GM12878 (cell line): ENCODE data around the gene ZNF366. TPM values are rescaled to one million over a fixed set of nuclear protein-coding genes. Genes with fewer than 3 reads are reported as not detected.
A peak's percentile ranks its signal among the peaks of the same experiment; 100 is the strongest.

Experiments used
- ATAC-seq: fragments of 200-7000 bp; cut with Tn5 transposase; 3 replicates; pipeline ENCODE4 v1.9.1; 2020; ENCODE audit warnings: mild to moderate bottlenecking, moderate library complexity
- BruUV-seq: library from RNA; stranded (reverse); fragments of 400-500 nt; replicated peaks from 2 replicates; lab custom pipeline; 2021; lab: Mats Ljungman, UMichigan
- CTCF ChIA-PET: fragments of 300-600 bp; sonication (Branson Sonifier 250); formaldehyde crosslinking; extraction: SDS; loops from one replicate; lab custom pipeline; 2021; ENCODE audit warnings: inconsistent platforms; lab: Yijun Ruan, JAX
- POLR2A ChIA-PET: fragments of 350-600 bp; formaldehyde crosslinking; extraction: SDS; loops from one replicate; lab custom pipeline; 2021; ENCODE audit warnings: inconsistent platforms; lab: Charles Lee
- RAD21 ChIA-PET: fragments of 300-600 bp; sonication (Branson Sonifier 250); formaldehyde crosslinking; loops from one replicate; lab custom pipeline; 2023; ENCODE audit warnings: antibody characterized with exemption; ENCODE audit not compliant: unreplicated experiment; lab: Charles Lee
- SMC1A ChIA-PET: fragments of 300-600 bp; sonication (Branson Sonifier 250); formaldehyde crosslinking; loops from one replicate; lab custom pipeline; 2023; ENCODE audit not compliant: unreplicated experiment, uncharacterized antibody; lab: Charles Lee
- DNase-seq: peaks from one replicate; pipeline ENCODE4 v3.0.0-alpha.2; 2011; ENCODE audit warnings: low read depth, low spot score
- FAIRE-seq: peaks from 3 replicates; lab custom pipeline; 2011; peaks lifted over from hg19 to GRCh38; lab: Jason Lieb, UNC
- H2AFZ ChIP-seq: 2 replicates; pipeline ENCODE4 v1.6.0; 2011; ENCODE audit warnings: low read depth, low read length, control low read depth; ENCODE audit not compliant: control insufficient read depth
- H3K27ac ChIP-seq: 2 replicates; pipeline ENCODE4 v1.5.1; 2011; ENCODE audit warnings: control low read depth; ENCODE audit not compliant: control insufficient read depth, insufficient read depth
- H3K27me3 ChIP-seq, 2 experiments: replicated peaks in 1 of 2; 2 replicates each; pipeline versions ENCODE4 v1.6.0 to v1.6.1; 2011; ENCODE audit warnings: low read length in 1 of 2; ENCODE audit not compliant: control insufficient read depth in 2 of 2, insufficient read depth in 2 of 2
- H3K36me3 ChIP-seq, 2 experiments: 2 replicates each; pipeline ENCODE4 v1.5.1; 2011; ENCODE audit warnings: low read length in 1 of 2; ENCODE audit not compliant: control insufficient read depth in 2 of 2, insufficient read depth in 2 of 2
- H3K4me1 ChIP-seq: 2 replicates; pipeline ENCODE4 v1.6.1; 2011; ENCODE audit warnings: mild to moderate bottlenecking, low read length, moderate library complexity, mixed read lengths; ENCODE audit not compliant: control insufficient read depth, insufficient read depth
- H3K4me2 ChIP-seq: 2 replicates; pipeline ENCODE4 v1.6.0; 2011; ENCODE audit warnings: control low read depth; ENCODE audit not compliant: control insufficient read depth, insufficient read depth
- H3K4me3 ChIP-seq: fragments of 200-600 bp; sonication (generic); 2 replicates; pipeline ENCODE4 v1.5.1; 2016
- H3K79me2 ChIP-seq: 2 replicates; pipeline ENCODE4 v1.6.0; 2011; ENCODE audit warnings: low read length; ENCODE audit not compliant: control insufficient read depth, insufficient read depth
- H3K9ac ChIP-seq: 2 replicates; pipeline ENCODE4 v1.8.0; 2011; ENCODE audit warnings: low read length, control low read depth, mixed read lengths; ENCODE audit not compliant: control insufficient read depth, insufficient read depth
- H3K9me3 ChIP-seq: replicated peaks from 3 replicates; pipeline ENCODE4 v1.5.1; 2011; ENCODE audit warnings: mild to moderate bottlenecking, low read length; ENCODE audit not compliant: control insufficient read depth, insufficient read depth
- H4K20me1 ChIP-seq: 2 replicates; pipeline ENCODE4 v1.6.0; 2011; ENCODE audit not compliant: control insufficient read depth, insufficient read depth
- BCL3 ChIP-seq: IDR thresholded peaks from 2 replicates; pipeline ENCODE4 v1.6.1; 2011; ENCODE audit warnings: borderline replicate concordance, low read depth, mild to moderate bottlenecking, moderate library complexity, low read length; ENCODE audit not compliant: insufficient read depth, poor library complexity, severe bottlenecking
- NFIC ChIP-seq: IDR thresholded peaks from 2 replicates; pipeline ENCODE4 v1.6.1; 2012; ENCODE audit warnings: low read depth, mild to moderate bottlenecking, inconsistent platforms, low read length, moderate library complexity
- TCF3 ChIP-seq: IDR thresholded peaks from 2 replicates; pipeline ENCODE4 v1.6.1; 2012; ENCODE audit warnings: low read depth, mild to moderate bottlenecking, low read length, borderline replicate concordance; ENCODE audit not compliant: insufficient read depth
- WGBS: methylation state at CpG from one replicate; pipeline ENCODE4 v1.1.6; 2016; ENCODE audit warnings: low lambda C conversion rate; ENCODE audit not compliant: insufficient replicate concordance, insufficient coverage; ENCODE audit errors: missing lambda C conversion rate; 5-methylcytosine and 5-hydroxymethylcytosine counted together
- in situ Hi-C: fragments of 300-500 bp; cut with MboI; formaldehyde crosslinking; loops from 9 replicates; pipeline ENCODE4 v1.14.3; 2018; ENCODE audit warnings: mixed read lengths
- intact Hi-C: fragments of 100-400 bp; cut with micrococcal nuclease; formaldehyde crosslinking; loops from one replicate; pipeline ENCODE4 v1.14.2; 2022; ENCODE audit not compliant: unreplicated experiment
- polyA plus RNA-seq, 11 experiments: library from polyadenylated mRNA; depleted of rRNA in 4 of 11; unstranded in 6 of 11; stranded (reverse) in 5 of 11; fragments of >200 nt; fragmentation: Nextera tagmentation in 4 of 11; fragmentation: Illumina TruSeq in 1 of 11; extraction: Ambion mirVana in 4 of 11; extraction: Trizol in 1 of 11; gene quantifications; 1 replicate in 1 of 11; 2 replicates in 10 of 11; pipeline versions ENCODE4 v1.2.1 to v1.2.3, GENCODE V29; 2011 to 2016; ENCODE audit warnings: inconsistent platforms in 2 of 11, missing spikeins in 2 of 11, low read depth in 1 of 11
- total RNA-seq, 4 experiments: library from RNA; depleted of rRNA in 3 of 4; stranded (reverse); fragments of >200 nt in 3 of 4; fragmentation: Illumina TruSeq in 1 of 4; extraction: Trizol in 1 of 4; gene quantifications; 2 replicates each; pipeline versions ENCODE4 v1.2.1 to v1.2.3, GENCODE V29; 2013 to 2021

Gene ZNF366
- total and polyA plus RNA-seq, 10 of the 15 experiments (the other 5 are each of a cell fraction or from before 2014, with no cell fraction given), result 0.01 to 0.18 (median 0.04) TPM; not detected in 6

GRCh38 chr5:72503888-72504491 lies 3.2 kb downstream of the ZNF366 start:
- ChIA-PET CTCF (interaction anchor here (1.0 to 2.3 kb wide), 6 partner anchors 13 to 138 kb away, joined by 3 to 6 read pairs (median 4); no protein-coding TSS in a partner anchor), RAD21 (interaction anchor here (0.6 to 1.5 kb wide), 4 partner anchors 20 to 135 kb away, joined by 3 to 4 read pairs (median 4); no protein-coding TSS in a partner anchor), SMC1A (interaction anchor here (1.0 to 7.2 kb wide), 10 partner anchors 9 to 136 kb away, joined by 3 to 55 read pairs (median 11); no protein-coding TSS in a partner anchor), POLR2A (interaction anchor here (1.2 kb wide), 1 partner anchor 12 kb away, joined by 3 read pairs; no protein-coding TSS in a partner anchor)
- no TSS peak for BruUV-seq
- in situ Hi-C loops, result no loop called here
- no peak for TF ChIP-seq NFIC
- TF ChIP-seq BCL3, result peak; percentile 50
- 0 out of 2 replicates have a peak, but pooled peaks have one; percentile 22 for TF ChIP-seq TCF3
- peaks cover 21% of the 10 kb centered on the region for H3K4me1 ChIP-seq
- WGBS, result 73% methylated on average over 14 of the region's 14 CpGs
- H3K27me3 ChIP-seq, result no peaks in the 10 kb centered on the region
- H3K4me2 ChIP-seq, result no peak overlapping the region
- intact Hi-C loops, result no loop called here
- H3K36me3 ChIP-seq, result no peaks in the 10 kb centered on the region
- H3K27ac ChIP-seq, result no peak overlapping the region
- DNase-seq (no peak), ATAC-seq (no peak), FAIRE-seq (no peak)
- no peak overlapping the region for H3K9ac ChIP-seq
- H3K79me2 ChIP-seq, result no peaks in the 10 kb centered on the region
- H2AFZ ChIP-seq, result peak overlapping the region; percentile 41
- H3K4me3 ChIP-seq, result no peak overlapping the region
- no peaks in the 10 kb centered on the region for H4K20me1 ChIP-seq
- H3K9me3 ChIP-seq, result no peaks in the 10 kb centered on the region
